T-helper 1 cell treated with Interleukin-12 subunit alpha and Interleukin-12 subunit beta and Interleukin-4 antibody, amounts not matched to agents 30 μg/mL and 1 μg/mL, for 36 hours (primary cell): Measurements from ENCODE around the gene RIC8B.

Source experiments
- H3K27ac Mint-ChIP-seq: one replicate; pipeline ENCODE4 v1.8.0; 2021; ENCODE audit warnings: mild to moderate bottlenecking, mixed read lengths
- H3K27me3 Mint-ChIP-seq: one replicate; pipeline ENCODE4 v1.8.0; 2021; ENCODE audit warnings: low read depth, mixed read lengths
- H3K36me3 Mint-ChIP-seq: one replicate; pipeline ENCODE4 v1.8.0; 2021; ENCODE audit warnings: low read depth, mixed read lengths
- H3K4me1 Mint-ChIP-seq: one replicate; pipeline ENCODE4 v1.8.0; 2021; ENCODE audit warnings: low read depth, mixed read lengths
- H3K4me3 Mint-ChIP-seq: one replicate; pipeline ENCODE4 v1.8.0; 2021; ENCODE audit warnings: mild to moderate bottlenecking, moderate library complexity, mixed read lengths
- H3K9me3 Mint-ChIP-seq: one replicate; pipeline ENCODE4 v1.8.0; 2021; ENCODE audit warnings: mixed read lengths

RIC8B gene

DNA sequence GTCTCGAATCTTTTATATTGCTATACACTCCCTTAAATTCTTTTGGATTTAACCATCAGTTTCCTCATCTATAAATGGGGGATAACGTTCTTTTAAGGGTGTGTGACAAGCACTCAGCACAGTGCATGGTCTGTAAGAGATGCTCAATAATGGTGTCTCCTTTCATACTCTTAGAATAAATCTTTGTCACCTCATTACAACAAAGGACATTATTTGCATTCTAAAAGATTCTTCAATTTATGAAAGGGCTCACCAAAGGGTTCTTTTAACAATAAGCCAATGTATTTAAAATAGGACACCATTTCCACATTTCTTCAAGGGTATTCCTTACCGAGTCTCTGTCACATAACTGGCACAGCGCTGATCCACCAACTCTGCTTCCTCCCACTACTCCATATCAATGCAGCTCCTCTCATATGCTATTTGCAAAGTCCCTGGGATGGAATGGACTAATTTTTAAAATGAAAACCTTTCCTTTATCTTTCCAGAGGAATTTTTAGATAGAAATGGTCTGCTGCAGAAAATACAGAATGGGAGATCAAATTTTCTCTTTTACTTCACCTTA lies 29.2 kb upstream of the RIC8B start:
- Mint-ChIP-seq H3K4me3 (no peak overlapping the region), H3K4me1 (peaks cover 17% of the 10 kb centered on the region), H3K27me3 (peaks cover 23% of the 10 kb centered on the region), H3K36me3 (no peaks in the 10 kb centered on the region), H3K27ac (no peak overlapping the region), H3K9me3 (no peaks in the 10 kb centered on the region)

GRCh38 chr12:106747973-106748436 lies 26.5 kb upstream of the RIC8B start:
- Mint-ChIP-seq H3K27me3 (peaks cover 17% of the 10 kb centered on the region), H3K4me3 (no peak overlapping the region), H3K4me1 (peaks cover 17% of the 10 kb centered on the region), H3K36me3 (peaks cover 5% of the 10 kb centered on the region), H3K27ac (peak overlapping the region; percentile 87), H3K9me3 (peaks cover 7% of the 10 kb centered on the region)

DNA sequence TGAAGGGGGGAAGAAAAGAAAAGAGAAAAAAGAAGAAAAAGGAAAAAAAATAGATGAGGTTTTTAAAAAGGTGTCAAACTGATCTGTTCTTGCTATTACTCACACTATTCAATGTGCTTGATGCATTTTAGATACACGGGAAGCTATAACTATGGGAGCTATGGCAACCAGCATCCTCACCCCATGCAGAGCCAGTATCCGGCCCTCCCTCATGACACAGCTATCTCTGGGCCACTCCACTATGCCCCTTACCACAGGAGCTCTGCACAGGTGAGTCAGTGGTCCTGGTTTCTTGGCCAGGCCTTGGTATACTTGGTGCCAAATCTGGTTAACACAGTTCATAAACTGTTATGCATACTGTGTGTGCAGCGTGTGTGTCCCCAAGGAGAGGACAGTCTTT lies 24.0 kb upstream of the RIC8B start:
- Mint-ChIP-seq H3K27ac (no peak overlapping the region), H3K4me3 (no peak overlapping the region), H3K4me1 (peaks cover 34% of the 10 kb centered on the region), H3K27me3 (no peaks in the 10 kb centered on the region), H3K9me3 (peaks cover 7% of the 10 kb centered on the region), H3K36me3 (peaks cover 8% of the 10 kb centered on the region)

- H3K27ac Mint-ChIP-seq, result peak overlapping the region; percentile 85
- no peaks in the 10 kb centered on the region for H3K27me3 Mint-ChIP-seq
- peaks cover 7% of the 10 kb centered on the region for H3K9me3 Mint-ChIP-seq
- H3K4me3 Mint-ChIP-seq, result peak overlapping the region; percentile 36
- peaks cover 19% of the 10 kb centered on the region for H3K4me1 Mint-ChIP-seq
- peaks cover 8% of the 10 kb centered on the region for H3K36me3 Mint-ChIP-seq
These were observed 21.0 kb upstream of the RIC8B start for GRCh38 chr12:106753526-106753925.

DNA sequence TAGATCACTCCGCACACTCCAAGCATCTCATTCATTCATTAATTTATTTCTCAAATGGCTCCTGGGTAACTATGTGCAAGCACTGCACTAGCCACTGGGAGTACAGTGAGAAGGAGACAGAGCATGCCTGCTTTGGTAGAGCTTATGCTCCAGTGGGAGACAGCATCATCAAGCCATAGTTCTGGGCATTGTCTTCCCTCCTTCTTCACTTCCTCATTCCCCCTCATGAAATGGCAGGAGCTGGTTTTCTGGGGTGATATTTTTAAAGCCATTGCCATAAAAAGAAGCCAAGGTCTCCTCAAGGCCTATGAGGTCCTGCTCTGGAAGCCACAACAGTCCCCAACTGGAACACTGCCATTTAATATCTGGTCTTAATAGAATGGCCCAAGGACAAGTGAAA lies 20.2 kb upstream of the RIC8B start:
- H3K27ac Mint-ChIP-seq, result no peak overlapping the region
- H3K4me1 Mint-ChIP-seq, result peaks cover 19% of the 10 kb centered on the region
- peaks cover 8% of the 10 kb centered on the region for H3K36me3 Mint-ChIP-seq
- no peaks in the 10 kb centered on the region for H3K27me3 Mint-ChIP-seq
- peaks cover 7% of the 10 kb centered on the region for H3K9me3 Mint-ChIP-seq
- no peak overlapping the region for H3K4me3 Mint-ChIP-seq

GRCh38 chr12:106757623-106758348 lies 16.7 kb upstream of the RIC8B start:
- peaks cover 27% of the 10 kb centered on the region for H3K4me1 Mint-ChIP-seq
- no peaks in the 10 kb centered on the region for H3K27me3 Mint-ChIP-seq
- no peak overlapping the region for H3K4me3 Mint-ChIP-seq
- H3K9me3 Mint-ChIP-seq, result no peaks in the 10 kb centered on the region
- H3K27ac Mint-ChIP-seq, result no peak overlapping the region
- H3K36me3 Mint-ChIP-seq, result peaks cover 3% of the 10 kb centered on the region

GRCh38 chr12:106758349-106759110 lies 16.0 kb upstream of the RIC8B start:
- Mint-ChIP-seq H3K4me3 (no peak overlapping the region), H3K36me3 (peaks cover under 1% of the 10 kb centered on the region)

GRCh38 chr12:106759526-106760183 lies 14.8 kb upstream of the RIC8B start:
- Mint-ChIP-seq H3K4me1 (peaks cover 11% of the 10 kb centered on the region), H3K27me3 (no peaks in the 10 kb centered on the region), H3K27ac (peak overlapping the region; percentile 79), H3K9me3 (no peaks in the 10 kb centered on the region), H3K36me3 (no peaks in the 10 kb centered on the region), H3K4me3 (peak overlapping the region; percentile 62)

More at GRCh38 chr12:106758349-106759110, 16.0 kb upstream of the RIC8B start:
- H3K9me3 Mint-ChIP-seq, result no peaks in the 10 kb centered on the region
- H3K27me3 Mint-ChIP-seq, result no peaks in the 10 kb centered on the region
- no peak overlapping the region for H3K27ac Mint-ChIP-seq
- peaks cover 22% of the 10 kb centered on the region for H3K4me1 Mint-ChIP-seq

- H3K4me3 Mint-ChIP-seq, result peak overlapping the region; percentile 62
- H3K4me1 Mint-ChIP-seq, result peaks cover 10% of the 10 kb centered on the region
- peak overlapping the region; percentile 79 for H3K27ac Mint-ChIP-seq
- H3K27me3 Mint-ChIP-seq, result no peaks in the 10 kb centered on the region
- no peaks in the 10 kb centered on the region for H3K9me3 Mint-ChIP-seq
- H3K36me3 Mint-ChIP-seq, result no peaks in the 10 kb centered on the region
These were observed 14.3 kb upstream of the RIC8B start for GRCh38 chr12:106760184-106760531.

- Mint-ChIP-seq H3K27me3 (no peaks in the 10 kb centered on the region), H3K9me3 (no peaks in the 10 kb centered on the region), H3K36me3 (peaks cover 3% of the 10 kb centered on the region), H3K27ac (no peak overlapping the region), H3K4me1 (peaks cover 25% of the 10 kb centered on the region), H3K4me3 (no peak overlapping the region)
These were observed 10.3 kb upstream of the RIC8B start for GRCh38 chr12:106764220-106764619.

- H3K9me3 Mint-ChIP-seq, result no peaks in the 10 kb centered on the region
- H3K27me3 Mint-ChIP-seq, result no peaks in the 10 kb centered on the region
- H3K4me1 Mint-ChIP-seq, result peaks cover 22% of the 10 kb centered on the region
- H3K4me3 Mint-ChIP-seq, result no peak overlapping the region
- no peak overlapping the region for H3K27ac Mint-ChIP-seq
- peaks cover 3% of the 10 kb centered on the region for H3K36me3 Mint-ChIP-seq
These were observed 9.7 kb upstream of the RIC8B start for GRCh38 chr12:106764738-106765137.

DNA sequence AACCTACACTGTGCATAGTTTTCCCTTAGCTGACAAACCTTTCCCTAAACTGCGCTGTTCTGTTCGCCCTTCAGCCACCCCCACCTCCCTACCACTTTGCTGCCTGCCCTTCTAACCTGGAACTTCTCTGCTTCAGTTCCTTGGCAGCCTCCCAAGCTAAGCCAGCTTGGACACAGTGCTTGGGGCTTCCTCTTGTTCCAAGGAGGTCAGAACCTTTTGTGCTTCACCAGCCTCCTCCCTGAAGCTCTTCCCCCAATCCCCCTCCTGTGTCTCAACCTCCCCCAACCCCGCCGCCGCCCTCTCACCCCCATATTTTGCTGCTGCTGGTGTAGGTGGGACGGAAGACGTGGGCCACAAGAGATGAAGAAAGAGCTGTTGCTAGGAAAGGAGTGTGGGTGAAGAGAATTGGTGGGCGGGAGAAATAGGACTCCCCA lies 8.1 kb upstream of the RIC8B start:
- no peaks in the 10 kb centered on the region for H3K9me3 Mint-ChIP-seq
- no peaks in the 10 kb centered on the region for H3K27me3 Mint-ChIP-seq
- no peak overlapping the region for H3K27ac Mint-ChIP-seq

GRCh38 chr12:106767206-106767605 lies 7.3 kb upstream of the RIC8B start:
- peaks cover 3% of the 10 kb centered on the region for H3K36me3 Mint-ChIP-seq
- no peak overlapping the region for H3K4me3 Mint-ChIP-seq
- no peaks in the 10 kb centered on the region for H3K9me3 Mint-ChIP-seq
- no peaks in the 10 kb centered on the region for H3K27me3 Mint-ChIP-seq
- H3K27ac Mint-ChIP-seq, result no peak overlapping the region
- peaks cover 14% of the 10 kb centered on the region for H3K4me1 Mint-ChIP-seq

More for the DNA sequence above, 8.1 kb upstream of the RIC8B start:
- Mint-ChIP-seq H3K4me3 (no peak overlapping the region), H3K4me1 (peaks cover 14% of the 10 kb centered on the region), H3K36me3 (peaks cover 3% of the 10 kb centered on the region)

DNA sequence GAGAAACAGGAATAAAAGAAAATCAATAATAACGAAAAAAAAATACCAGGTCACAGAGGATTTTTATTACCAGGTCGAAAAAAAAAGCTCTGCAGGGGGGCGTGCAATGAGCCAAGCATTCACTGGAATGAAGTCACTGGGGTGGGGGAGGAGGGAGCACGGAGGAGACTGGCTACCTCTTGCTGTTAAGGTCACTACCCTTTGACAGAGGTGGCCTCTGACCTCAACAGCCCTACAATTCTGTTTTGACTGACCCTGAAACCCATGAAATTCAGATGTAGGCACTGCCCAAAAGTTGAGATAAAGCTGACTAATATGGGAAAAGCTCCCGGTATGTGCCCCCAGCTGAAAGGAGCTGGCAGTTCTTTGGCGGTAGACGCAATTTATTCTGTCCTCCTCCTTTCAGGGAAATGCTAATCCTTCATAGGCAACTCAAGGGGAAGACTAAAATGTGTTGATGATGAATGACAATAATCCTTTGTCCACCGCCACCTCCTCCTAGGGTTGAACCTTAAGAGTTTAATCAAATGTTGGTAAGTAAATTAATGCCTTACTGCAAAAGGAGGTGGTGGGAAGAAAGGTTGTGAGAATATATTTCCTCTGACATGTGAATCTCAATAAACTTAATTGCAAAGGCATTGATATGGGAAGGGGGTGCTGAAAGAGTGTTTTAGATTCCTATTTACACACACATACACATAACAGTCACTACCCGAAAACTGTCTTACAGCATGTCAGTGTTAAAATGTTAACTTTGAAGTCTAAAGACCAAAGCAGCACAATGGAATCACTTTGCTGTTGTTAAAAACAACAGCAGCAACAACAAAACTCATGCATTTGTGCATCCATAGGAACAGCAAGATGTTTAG lies 6.3 kb upstream of the RIC8B start:
- H3K27ac Mint-ChIP-seq, result no peak overlapping the region
- peaks cover 14% of the 10 kb centered on the region for H3K4me1 Mint-ChIP-seq

More for the DNA sequence above, 6.3 kb upstream of the RIC8B start:
- no peaks in the 10 kb centered on the region for H3K27me3 Mint-ChIP-seq
- H3K9me3 Mint-ChIP-seq, result no peaks in the 10 kb centered on the region
- H3K4me3 Mint-ChIP-seq, result no peak overlapping the region
- peaks cover 3% of the 10 kb centered on the region for H3K36me3 Mint-ChIP-seq
